Right atrium auricular region (tissue), 2 donors: Measurements from ENCODE around the gene PID1. TPM values are rescaled to one million over a fixed set of nuclear protein-coding genes. Genes with fewer than 3 reads are reported as not detected.

Source experiments
- DNase-seq: peaks from one replicate; pipeline ENCODE4 v3.0.0-alpha.2; 2019; ENCODE audit warnings: low spot score
- H3K27ac ChIP-seq, 2 donors: fragments of 200-600 bp; sonication (generic); 1 replicate in 1 of 2; 2 replicates in 1 of 2; pipeline ENCODE4 v1.5.1; 2016 to 2019
- H3K27me3 ChIP-seq, 2 donors: fragments of 200-600 bp; sonication (generic); one replicate each; pipeline versions ENCODE4 v1.5.1 to v1.6.0; 2017 to 2019
- H3K36me3 ChIP-seq: fragments of 200-600 bp; sonication (generic); one replicate; pipeline ENCODE4 v1.5.1; 2016
- H3K4me1 ChIP-seq, 2 donors: fragments of 200-600 bp; sonication (generic); one replicate each; pipeline versions ENCODE4 v1.5.1 to v1.6.0; 2017 to 2019
- H3K4me3 ChIP-seq, 2 donors: fragments of 200-600 bp; sonication (generic); 1 replicate in 1 of 2; 2 replicates in 1 of 2; pipeline ENCODE4 v1.5.1; 2017 to 2019; ENCODE audit warnings: mild to moderate bottlenecking in 1 of 2, moderate library complexity in 1 of 2
- H3K9me3 ChIP-seq, 2 donors: fragments of 200-600 bp; sonication (generic); one replicate each; pipeline ENCODE4 v1.5.1; 2019
- CTCF ChIP-seq, 2 donors: fragments of 200-600 bp; sonication (generic); IDR thresholded peaks; one replicate each; pipeline ENCODE4 v1.5.1; 2019; ENCODE audit warnings: antibody characterized with exemption in 2 of 2
- total RNA-seq, 2 donors: library from RNA; depleted of rRNA; stranded (reverse); fragments of >200 nt; gene quantifications; one replicate each; pipeline ENCODE4 v1.1.0, GENCODE V29; 2016

PID1 gene
- total RNA-seq, 2 donors from 2014 or later: 9.1 to 24.0 TPM

- H3K27me3 ChIP-seq: no peaks in the 10 kb centered on the region
- peaks cover 8% of the 10 kb centered on the region for H3K36me3 ChIP-seq
- peaks cover 0 to 20% of the 10 kb centered on the region in 2 donors for H3K9me3 ChIP-seq
- H3K4me3 ChIP-seq: no peak overlapping the region
- H3K27ac ChIP-seq: peak overlapping the region; percentile 11 to 23
- no peak for TF ChIP-seq CTCF (IDR thresholded peaks at IDR 0.05)
- DNase-seq: no peak
- peaks cover 0 to 2% of the 10 kb centered on the region in 2 donors for H3K4me1 ChIP-seq
Measured at GRCh38 chr2:229261076-229261475, 10.0 kb downstream of the PID1 start.

GRCh38 chr2:229257985-229258384 is 13.1 kb downstream of the PID1 start:
- peak; percentile 65 for DNase-seq
- H3K4me3 ChIP-seq: no peak overlapping the region
- no peak for TF ChIP-seq CTCF (IDR thresholded peaks at IDR 0.05)
- peak overlapping the region in 1 of 2 donors; percentile 48 for H3K27ac ChIP-seq
- no peaks in the 10 kb centered on the region for H3K4me1 ChIP-seq
- H3K27me3 ChIP-seq: no peaks in the 10 kb centered on the region
- peaks cover 8% of the 10 kb centered on the region for H3K36me3 ChIP-seq
- H3K9me3 ChIP-seq: peaks cover 0 to 20% of the 10 kb centered on the region in 2 donors

- Histone ChIP-seq H3K4me1 (peaks cover 0 to 6% of the 10 kb centered on the region in 2 donors), H3K36me3 (peaks cover 4% of the 10 kb centered on the region), H3K27me3 (no peaks in the 10 kb centered on the region), H3K4me3 (no peak overlapping the region), H3K27ac (no peak overlapping the region), H3K9me3 (peaks cover 0 to 18% of the 10 kb centered on the region in 2 donors)
- DNase-seq: no peak
- TF ChIP-seq CTCF (IDR thresholded peaks at IDR 0.05): no peak
Measured at GRCh38 chr2:229256376-229256775, 14.7 kb downstream of the PID1 start.

- TF ChIP-seq CTCF (IDR thresholded peaks at IDR 0.05): no peak
- Histone ChIP-seq H3K36me3 (no peaks in the 10 kb centered on the region), H3K4me3 (no peak overlapping the region), H3K27me3 (no peaks in the 10 kb centered on the region), H3K4me1 (peaks cover 0 to 11% of the 10 kb centered on the region in 2 donors), H3K27ac (no peak overlapping the region), H3K9me3 (no peaks in the 10 kb centered on the region)
- no peak for DNase-seq
Measured at GRCh38 chr2:229254206-229254605, 16.9 kb downstream of the PID1 start.

GRCh38 chr2:229252996-229253395 is 18.1 kb downstream of the PID1 start:
- no peak overlapping the region for H3K27ac ChIP-seq
- peaks cover 0 to 11% of the 10 kb centered on the region in 2 donors for H3K4me1 ChIP-seq
- TF ChIP-seq CTCF (IDR thresholded peaks at IDR 0.05): no peak

GRCh38 chr2:229252280-229252679 is 18.8 kb downstream of the PID1 start:
- TF ChIP-seq CTCF (IDR thresholded peaks at IDR 0.05): no peak
- Histone ChIP-seq H3K4me3 (no peak overlapping the region), H3K27me3 (no peaks in the 10 kb centered on the region), H3K27ac (no peak overlapping the region), H3K9me3 (no peaks in the 10 kb centered on the region), H3K36me3 (no peaks in the 10 kb centered on the region), H3K4me1 (peaks cover 0 to 11% of the 10 kb centered on the region in 2 donors)
- no peak for DNase-seq

More at GRCh38 chr2:229252996-229253395, 18.1 kb downstream of the PID1 start:
- no peaks in the 10 kb centered on the region for H3K36me3 ChIP-seq
- H3K27me3 ChIP-seq: no peaks in the 10 kb centered on the region
- DNase-seq: no peak
- H3K4me3 ChIP-seq: no peak overlapping the region
- H3K9me3 ChIP-seq: no peaks in the 10 kb centered on the region
